ENCODE measurements around the gene GRID2.

DNA sequence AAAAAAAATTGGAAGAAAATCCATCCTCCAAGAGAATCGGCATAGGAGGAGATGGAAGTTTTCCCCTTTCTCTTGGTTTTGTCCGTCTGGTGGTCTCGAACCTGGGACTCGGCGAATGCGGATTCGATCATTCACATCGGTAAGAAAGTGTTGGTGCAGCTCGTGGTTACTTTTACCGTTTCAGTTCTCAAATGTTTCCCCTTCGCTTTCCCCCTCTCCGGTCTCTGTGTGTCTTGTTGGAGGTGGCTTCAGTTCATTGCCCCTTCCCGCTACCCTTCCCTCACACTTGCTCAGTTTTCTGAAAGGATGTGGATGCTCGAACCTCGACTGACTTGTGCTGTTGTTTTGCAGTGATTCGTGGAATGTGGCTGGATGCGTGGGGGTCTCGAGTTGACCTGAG is 840 bp downstream of the GRID2 start:
- TF ChIP-seq CTCF (IDR thresholded peaks at IDR 0.05) (no peak), POLR2A (IDR thresholded peaks at IDR 0.05) (no peak)

Data from upper lobe of left lung (tissue), 4 donors.